Ascending aorta (tissue), 2 donors: ENCODE results near the gene RIMS1. TPM values are rescaled to one million over a fixed set of nuclear protein-coding genes. Genes with fewer than 3 reads are reported as not detected.
"Not testable (repeated sequence)": the region's sequence is repeated elsewhere in the genome, so short reads cannot be mapped to it uniquely, and the experiment has no call there.

ENCODE experiments used
- DNase-seq, 2 donors: peaks; one replicate each; pipeline ENCODE4 v3.0.0-alpha.2; 2019; ENCODE audit warnings: low spot score in 2 of 2
- H3K27ac ChIP-seq, 2 donors: fragments of 200-600 bp; sonication (generic); one replicate each; pipeline ENCODE4 v1.5.1; 2016 to 2017; ENCODE audit warnings: mild to moderate bottlenecking in 1 of 2
- H3K27me3 ChIP-seq: fragments of 200-600 bp; sonication (generic); one replicate; pipeline ENCODE4 v1.5.1; 2017
- H3K36me3 ChIP-seq, 2 donors: fragments of 200-600 bp; sonication (generic); one replicate each; pipeline ENCODE4 v1.5.1; 2016
- H3K4me1 ChIP-seq, 2 donors: fragments of 200-600 bp; sonication (generic); one replicate each; pipeline ENCODE4 v1.5.1; 2016 to 2017; ENCODE audit warnings: mild to moderate bottlenecking in 1 of 2
- H3K4me3 ChIP-seq, 2 donors: fragments of 200-600 bp; sonication (generic); one replicate each; pipeline ENCODE4 v1.5.1; 2016 to 2017; ENCODE audit warnings: mild to moderate bottlenecking in 1 of 2
- H3K9me3 ChIP-seq, 2 donors: fragments of 200-600 bp; sonication (generic); one replicate each; pipeline ENCODE4 v1.5.1; 2016
- intact Hi-C: fragments of 100-400 bp; cut with DNase I; formaldehyde crosslinking; loops from one replicate; pipeline ENCODE4 v1.15.1; 2023
- total RNA-seq: library from RNA; depleted of rRNA; stranded (reverse); fragments of >200 nt; gene quantifications from one replicate; pipeline ENCODE4 v1.1.0, GENCODE V29; 2016
- TF ChIP-seq, protein P1 (sequence below), 3 experiments: fragments of 200-600 bp in 2 of 3; fragments of 450-650 bp in 1 of 3; sonication (generic) in 2 of 3; IDR thresholded peaks; one replicate each; pipeline ENCODE4 v1.5.1; 2016 to 2019; ENCODE audit warnings: antibody characterized with exemption in 3 of 3, mild to moderate bottlenecking in 1 of 3, moderate library complexity in 1 of 3

Gene RIMS1
- total RNA-seq, 1 donor from 2014 or later = not detected

DNA sequence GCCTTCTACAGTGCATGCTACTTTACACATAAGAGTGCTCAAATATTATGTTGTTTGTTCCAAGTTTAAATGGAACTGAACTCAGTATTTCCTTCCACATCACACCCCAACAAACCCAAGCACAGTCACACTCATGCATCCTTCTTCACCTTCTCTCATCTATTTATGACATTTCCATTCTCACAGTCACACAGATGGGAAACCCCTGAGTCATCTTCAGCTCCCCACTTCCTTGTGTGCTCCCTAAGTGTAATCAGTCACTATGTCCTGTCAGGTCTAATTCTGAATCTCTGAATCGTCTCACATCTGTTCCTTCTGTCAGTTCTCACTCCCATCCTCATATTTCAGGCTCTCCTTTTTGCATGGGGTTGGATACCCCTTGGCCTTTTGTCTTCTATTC is 96.0 kb downstream of the RIMS1 start:
- Histone ChIP-seq H3K4me3 (no peak overlapping the region), H3K27me3 (no peaks in the 10 kb centered on the region), H3K9me3 (no peaks in the 10 kb centered on the region), H3K4me1 (no peaks in the 10 kb centered on the region), H3K36me3 (no peaks in the 10 kb centered on the region), H3K27ac (no peak overlapping the region)
- intact Hi-C loops = no loop called here
- DNase-seq = no peak
- TF ChIP-seq, protein P1, sequence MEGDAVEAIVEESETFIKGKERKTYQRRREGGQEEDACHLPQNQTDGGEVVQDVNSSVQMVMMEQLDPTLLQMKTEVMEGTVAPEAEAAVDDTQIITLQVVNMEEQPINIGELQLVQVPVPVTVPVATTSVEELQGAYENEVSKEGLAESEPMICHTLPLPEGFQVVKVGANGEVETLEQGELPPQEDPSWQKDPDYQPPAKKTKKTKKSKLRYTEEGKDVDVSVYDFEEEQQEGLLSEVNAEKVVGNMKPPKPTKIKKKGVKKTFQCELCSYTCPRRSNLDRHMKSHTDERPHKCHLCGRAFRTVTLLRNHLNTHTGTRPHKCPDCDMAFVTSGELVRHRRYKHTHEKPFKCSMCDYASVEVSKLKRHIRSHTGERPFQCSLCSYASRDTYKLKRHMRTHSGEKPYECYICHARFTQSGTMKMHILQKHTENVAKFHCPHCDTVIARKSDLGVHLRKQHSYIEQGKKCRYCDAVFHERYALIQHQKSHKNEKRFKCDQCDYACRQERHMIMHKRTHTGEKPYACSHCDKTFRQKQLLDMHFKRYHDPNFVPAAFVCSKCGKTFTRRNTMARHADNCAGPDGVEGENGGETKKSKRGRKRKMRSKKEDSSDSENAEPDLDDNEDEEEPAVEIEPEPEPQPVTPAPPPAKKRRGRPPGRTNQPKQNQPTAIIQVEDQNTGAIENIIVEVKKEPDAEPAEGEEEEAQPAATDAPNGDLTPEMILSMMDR (IDR thresholded peaks at IDR 0.05) = no peak

GRCh38 chr6:71983131-71983530 is 96.8 kb downstream of the RIMS1 start:
- no peaks in the 10 kb centered on the region for H3K4me1 ChIP-seq
- intact Hi-C loops = no loop called here
- no peaks in the 10 kb centered on the region for H3K9me3 ChIP-seq
- H3K27ac ChIP-seq = no peak overlapping the region
- H3K36me3 ChIP-seq = no peaks in the 10 kb centered on the region
- TF ChIP-seq, protein P1 (IDR thresholded peaks at IDR 0.05) = no peak
- H3K27me3 ChIP-seq = no peaks in the 10 kb centered on the region
- no peak overlapping the region for H3K4me3 ChIP-seq
- DNase-seq = no peak

DNA sequence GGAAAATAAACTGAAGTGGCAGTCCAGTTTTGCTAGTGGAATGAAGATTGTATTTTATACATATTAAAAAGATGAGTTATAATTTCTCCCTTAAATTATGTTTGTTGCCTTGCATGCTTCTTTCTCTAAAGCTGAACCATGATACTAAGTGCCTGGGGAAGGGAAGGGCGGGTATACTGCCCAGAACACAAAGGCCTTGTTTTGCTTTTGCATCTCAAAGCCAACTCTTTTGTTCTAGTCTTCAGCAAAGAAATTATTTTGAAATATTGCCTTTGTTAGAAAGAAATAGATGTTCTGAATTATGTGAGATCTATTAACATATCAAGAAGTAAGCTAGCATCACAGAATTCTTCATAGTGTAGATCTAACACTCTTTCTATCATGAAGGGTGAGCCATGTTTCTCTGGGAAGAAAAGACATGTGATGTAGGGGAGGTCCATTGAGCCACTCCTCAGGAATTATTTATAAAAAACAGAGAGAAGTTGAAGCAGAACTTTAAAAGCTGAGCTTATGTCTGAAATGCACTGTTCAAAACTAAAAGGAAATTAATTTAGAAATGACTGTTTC is 108.4 kb downstream of the RIMS1 start:
- H3K36me3 ChIP-seq = no peaks in the 10 kb centered on the region
- H3K9me3 ChIP-seq = no peaks in the 10 kb centered on the region
- no peak for DNase-seq
- TF ChIP-seq, protein P1 (IDR thresholded peaks at IDR 0.05) = no peak
- no peaks in the 10 kb centered on the region for H3K27me3 ChIP-seq
- intact Hi-C loops = no loop called here
- no peak overlapping the region for H3K27ac ChIP-seq
- no peaks in the 10 kb centered on the region for H3K4me1 ChIP-seq
- no peak overlapping the region for H3K4me3 ChIP-seq

DNA sequence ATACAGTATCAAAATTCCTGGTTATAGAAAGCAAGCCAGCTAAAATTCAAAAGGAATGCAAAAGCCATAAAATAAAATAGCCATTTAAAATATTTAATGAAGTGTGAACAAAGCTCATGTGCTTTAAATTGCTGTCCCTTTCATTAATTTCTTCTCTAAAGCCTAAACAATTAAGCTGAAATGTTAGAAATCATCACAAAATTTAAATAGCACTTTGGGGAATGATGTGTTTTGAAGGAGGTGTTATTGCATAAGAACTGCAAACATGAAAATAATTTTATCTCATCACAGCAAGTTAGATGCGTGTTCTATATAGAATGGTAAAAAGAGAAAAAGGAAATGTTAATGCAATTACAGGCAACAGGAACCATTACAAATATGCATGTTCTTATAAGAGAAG is 111.0 kb downstream of the RIMS1 start:
- intact Hi-C loops = no loop called here
- no peaks in the 10 kb centered on the region for H3K9me3 ChIP-seq
- no peak for DNase-seq
- H3K4me1 ChIP-seq = no peaks in the 10 kb centered on the region
- H3K36me3 ChIP-seq = no peaks in the 10 kb centered on the region
- TF ChIP-seq, protein P1 (IDR thresholded peaks at IDR 0.05) = no peak
- no peak overlapping the region for H3K4me3 ChIP-seq
- no peaks in the 10 kb centered on the region for H3K27me3 ChIP-seq
- no peak overlapping the region for H3K27ac ChIP-seq

- no peaks in the 10 kb centered on the region for H3K27me3 ChIP-seq
- H3K4me1 ChIP-seq = no peaks in the 10 kb centered on the region
- no peak overlapping the region for H3K27ac ChIP-seq
- DNase-seq = no peak
- H3K9me3 ChIP-seq = peaks cover 0 to 8% of the 10 kb centered on the region in 2 donors
- intact Hi-C loops = no loop called here
- no peaks in the 10 kb centered on the region for H3K36me3 ChIP-seq
- TF ChIP-seq, protein P1 (IDR thresholded peaks at IDR 0.05) = no peak
- no peak overlapping the region for H3K4me3 ChIP-seq
These were observed 116.1 kb downstream of the RIMS1 start for GRCh38 chr6:72002415-72002814.

DNA sequence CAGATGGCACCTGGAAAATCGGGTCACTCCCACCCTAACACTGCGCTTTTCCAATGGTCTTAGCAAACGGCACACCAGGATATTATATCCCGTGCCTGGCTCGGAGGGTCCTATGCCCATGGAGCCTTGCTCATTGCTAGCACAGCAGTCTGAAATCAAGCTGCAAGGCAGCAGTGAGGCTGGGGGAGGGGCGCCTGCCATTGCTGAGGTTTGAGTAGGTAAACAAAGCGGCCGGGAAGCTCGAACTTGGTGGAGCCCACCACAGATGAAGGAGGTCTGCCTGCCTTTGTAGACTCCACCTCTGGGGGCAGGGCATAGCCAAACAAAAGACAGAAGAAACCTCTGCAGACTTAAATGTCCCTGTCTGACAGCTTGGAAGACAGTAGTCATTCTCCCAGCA is 120.2 kb downstream of the RIMS1 start:
- peaks cover 0 to 15% of the 10 kb centered on the region in 2 donors for H3K9me3 ChIP-seq
- H3K27me3 ChIP-seq, H3K4me1 ChIP-seq, H3K27ac ChIP-seq, intact Hi-C loops, H3K36me3 ChIP-seq, H3K4me3 ChIP-seq, DNase-seq: not testable (repeated sequence)
